Keratinocyte (primary cell): ENCODE results near the gene MOB1B. TPM values are rescaled to one million over a fixed set of nuclear protein-coding genes. Genes with fewer than 3 reads are reported as not detected.

Experiments used
- DNase-seq: peaks from one replicate; pipeline ENCODE4 v3.0.0-alpha.2; 2011; ENCODE audit warnings: low read depth, missing footprints, low spot score
- FAIRE-seq: peaks from 2 replicates; lab custom pipeline; 2011; peaks lifted over from hg19 to GRCh38; lab: Jason Lieb, UNC
- H2AFZ ChIP-seq: 2 replicates; pipeline ENCODE4 v1.6.0; 2012; ENCODE audit warnings: low read length, control low read depth, inconsistent platforms; ENCODE audit not compliant: control insufficient read depth
- H3K27ac ChIP-seq: 2 replicates; pipeline ENCODE4 v1.5.1; 2011; ENCODE audit warnings: low read length; ENCODE audit not compliant: control insufficient read depth, insufficient read depth
- H3K27me3 ChIP-seq: 3 replicates; pipeline ENCODE4 v1.6.0; 2011; ENCODE audit warnings: low read length; ENCODE audit not compliant: control insufficient read depth, insufficient read depth; ENCODE audit errors: extremely low read depth
- H3K36me3 ChIP-seq, 2 experiments: 2 replicates in 1 of 2; 3 replicates in 1 of 2; pipeline ENCODE4 v1.5.1; 2011; ENCODE audit warnings: low read length in 2 of 2, mild to moderate bottlenecking in 1 of 2; ENCODE audit not compliant: control insufficient read depth in 2 of 2, insufficient read depth in 2 of 2; ENCODE audit errors: extremely low read depth in 1 of 2
- H3K4me1 ChIP-seq: 3 replicates; pipeline ENCODE4 v1.5.1; 2011; ENCODE audit warnings: low read length; ENCODE audit not compliant: control insufficient read depth, insufficient read depth; ENCODE audit errors: extremely low read depth
- H3K4me2 ChIP-seq: 3 replicates; pipeline ENCODE4 v1.6.0; 2011; ENCODE audit warnings: low read depth, low read length; ENCODE audit not compliant: control insufficient read depth, insufficient read depth; ENCODE audit errors: extremely low read depth
- H3K4me3 ChIP-seq, 3 experiments: fragments of 200-600 bp in 1 of 3; sonication (generic) in 1 of 3; 2 replicates in 2 of 3; 3 replicates in 1 of 3; pipeline ENCODE4 v1.5.1; 2011 to 2016; ENCODE audit warnings: low read length in 3 of 3, mild to moderate bottlenecking in 3 of 3, control low read depth in 2 of 3, inconsistent platforms in 1 of 3, low read depth in 1 of 3, mixed read lengths in 1 of 3, mixed run types in 1 of 3, moderate library complexity in 1 of 3; ENCODE audit not compliant: control insufficient read depth in 2 of 3, insufficient read depth in 2 of 3; ENCODE audit errors: extremely low read depth in 1 of 3
- H3K79me2 ChIP-seq: 2 replicates; pipeline ENCODE4 v1.6.0; 2012; ENCODE audit warnings: low read length; ENCODE audit not compliant: control insufficient read depth, insufficient read depth
- H3K9ac ChIP-seq: 3 replicates; pipeline ENCODE4 v1.6.0; 2011; ENCODE audit warnings: low read length; ENCODE audit not compliant: control insufficient read depth, insufficient read depth; ENCODE audit errors: extremely low read depth
- H3K9me1 ChIP-seq: 3 replicates; pipeline ENCODE4 v1.6.0; 2011; ENCODE audit warnings: low read length; ENCODE audit not compliant: control insufficient read depth, insufficient read depth; ENCODE audit errors: extremely low read depth
- H3K9me3 ChIP-seq: 2 replicates; pipeline ENCODE4 v1.5.1; 2012; ENCODE audit warnings: low read depth, low read length; ENCODE audit not compliant: control insufficient read depth
- H4K20me1 ChIP-seq: 3 replicates; pipeline ENCODE4 v1.6.0; 2011; ENCODE audit warnings: low read length; ENCODE audit not compliant: control insufficient read depth, insufficient read depth; ENCODE audit errors: extremely low read depth
- CTCF ChIP-seq, 3 experiments: IDR thresholded peaks in 1 of 3; conservative IDR thresholded peaks in 1 of 3; optimal IDR thresholded peaks in 1 of 3; 2 replicates in 2 of 3; 3 replicates in 1 of 3; pipeline versions ENCODE3 to v1.5.1; 2011; ENCODE audit warnings: low read length in 3 of 3, mild to moderate bottlenecking in 3 of 3, moderate library complexity in 2 of 3, control low read depth in 1 of 3, inconsistent platforms in 1 of 3; ENCODE audit not compliant: insufficient read depth in 2 of 3; ENCODE audit errors: extremely low read depth in 1 of 3
- EZH2 ChIP-seq: IDR thresholded peaks from one replicate; pipeline ENCODE4 v1.6.1; 2012; ENCODE audit warnings: inconsistent platforms, mild to moderate bottlenecking, low read length, moderate library complexity
- dilution Hi-C: fragments of 300-500 bp; cut with MboI; formaldehyde crosslinking; loops from one replicate; pipeline ENCODE4 v1.7.0; 2020; ENCODE audit warnings: low sequenced_read_pairs; ENCODE audit not compliant: extremely low pct_ligation_motif_present
- polyA plus RNA-seq, 5 experiments: library from polyadenylated mRNA; depleted of rRNA in 3 of 5; stranded (reverse) in 3 of 5; stranded (forward) in 1 of 5; unstranded in 1 of 5; fragments of >200 nt; gene quantifications; 1 replicate in 1 of 5; 2 replicates in 3 of 5; 3 replicates in 1 of 5; pipeline versions ENCODE4 v1.2.1 to v1.2.3, GENCODE V29; 2011 to 2012; ENCODE audit warnings: missing spikeins in 2 of 5, low read depth in 1 of 5, low replicate concordance in 1 of 5

The MOB1B gene
- polyA plus RNA-seq, 1 donor (not counting 4 experiments of a cell fraction or from before 2014, with no cell fraction given) = 15.6 TPM

GRCh38 chr4:70935038-70935695 lies 33.0 kb downstream of the MOB1B start:
- TF ChIP-seq CTCF (optimal IDR thresholded peaks at IDR 0.05 in 1 of 3, IDR thresholded peaks at IDR 0.05 in 1 of 3, conservative IDR thresholded peaks at IDR 0.05 in 1 of 3; ENCODE audit: extremely low read depth in 1 of 3, insufficient read depth in 2 of 3, low read length in 3 of 3) = no peak
- no peak for TF ChIP-seq EZH2
- Histone ChIP-seq H3K27ac (no peak overlapping the region), H3K9me1 (no peaks in the 10 kb centered on the region), H3K9me3 (no peaks in the 10 kb centered on the region), H3K36me3 (no peaks in the 10 kb centered on the region), H3K4me1 (no peaks in the 10 kb centered on the region), H3K9ac (no peak overlapping the region), H3K79me2 (peaks cover 56% of the 10 kb centered on the region), H3K27me3 (no peaks in the 10 kb centered on the region), H2AFZ (no peak overlapping the region), H4K20me1 (no peaks in the 10 kb centered on the region), H3K4me3 (no peak overlapping the region), H3K4me2 (no peak overlapping the region)
- dilution Hi-C loops = no loop called here
- FAIRE-seq (no peak), DNase-seq (no peak)

GRCh38 chr4:70936200-70936787 lies 34.1 kb downstream of the MOB1B start:
- Histone ChIP-seq H3K27ac (no peak overlapping the region), H3K4me3 (no peak overlapping the region), H3K4me1 (no peaks in the 10 kb centered on the region), H3K9me1 (no peaks in the 10 kb centered on the region), H2AFZ (no peak overlapping the region), H3K9me3 (no peaks in the 10 kb centered on the region), H3K36me3 (no peaks in the 10 kb centered on the region), H4K20me1 (no peaks in the 10 kb centered on the region), H3K9ac (no peak overlapping the region), H3K27me3 (no peaks in the 10 kb centered on the region), H3K79me2 (peaks cover 56% of the 10 kb centered on the region), H3K4me2 (no peak overlapping the region)
- dilution Hi-C loops = no loop called here
- TF ChIP-seq CTCF (optimal IDR thresholded peaks at IDR 0.05 in 1 of 3, IDR thresholded peaks at IDR 0.05 in 1 of 3, conservative IDR thresholded peaks at IDR 0.05 in 1 of 3; ENCODE audit: extremely low read depth in 1 of 3, insufficient read depth in 2 of 3, low read length in 3 of 3) = no peak
- TF ChIP-seq EZH2 = no peak
- DNase-seq (no peak), FAIRE-seq (no peak)
